HG03520 (cell line): ENCODE measurements around the gene PTPN22.

Experiments
- ATAC-seq: cut with Tn5 transposase; IDR thresholded peaks from one replicate; pipeline ENCODE4 v1.9.1; 2021; ENCODE audit warnings: mild to moderate bottlenecking, moderate library complexity; ENCODE audit not compliant: unreplicated experiment

The PTPN22 gene

GRCh38 chr1:113768916-113769600, 102.5 kb downstream of the PTPN22 start:
- no peak for ATAC-seq

GRCh38 chr1:113765306-113766230, 105.9 kb downstream of the PTPN22 start:
- ATAC-seq: no peak
